Nephron progenitor cell (in vitro differentiated cells): ENCODE results near the gene HAS3.
A peak's percentile ranks its signal among the peaks of the same experiment; 100 is the strongest.
"Not testable (repeated sequence)": the region's sequence is repeated elsewhere in the genome, so short reads cannot be mapped to it uniquely, and the experiment has no call there.

Experiments
- DNase-seq: peaks from one replicate; pipeline ENCODE4 v3.0.0; 2021
- H3K27ac Mint-ChIP-seq: 2 replicates; pipeline ENCODE4 v1.8.0; 2021; ENCODE audit warnings: mild to moderate bottlenecking, moderate library complexity, mixed read lengths
- H3K27me3 Mint-ChIP-seq: 2 replicates; pipeline ENCODE4 v1.8.0; 2021; ENCODE audit warnings: mild to moderate bottlenecking, low read depth, mixed read lengths; ENCODE audit not compliant: poor library complexity
- H3K36me3 Mint-ChIP-seq: 2 replicates; pipeline ENCODE4 v1.8.0; 2021; ENCODE audit warnings: low read depth, mixed read lengths
- H3K4me1 Mint-ChIP-seq: 2 replicates; pipeline ENCODE4 v1.8.0; 2021; ENCODE audit warnings: mixed read lengths
- H3K4me3 Mint-ChIP-seq: 2 replicates; pipeline ENCODE4 v1.8.0; 2021; ENCODE audit warnings: mild to moderate bottlenecking, moderate library complexity, mixed read lengths
- H3K9me3 Mint-ChIP-seq: 2 replicates; pipeline ENCODE4 v1.8.0; 2021; ENCODE audit warnings: mild to moderate bottlenecking, moderate library complexity, mixed read lengths
- TF ChIP-seq, protein P1 (sequence below): fragments of 200-600 bp; sonication (generic); IDR thresholded peaks from 2 replicates; pipeline ENCODE4 v1.5.0; 2021; ENCODE audit warnings: antibody characterized with exemption

HAS3 gene, protein sequence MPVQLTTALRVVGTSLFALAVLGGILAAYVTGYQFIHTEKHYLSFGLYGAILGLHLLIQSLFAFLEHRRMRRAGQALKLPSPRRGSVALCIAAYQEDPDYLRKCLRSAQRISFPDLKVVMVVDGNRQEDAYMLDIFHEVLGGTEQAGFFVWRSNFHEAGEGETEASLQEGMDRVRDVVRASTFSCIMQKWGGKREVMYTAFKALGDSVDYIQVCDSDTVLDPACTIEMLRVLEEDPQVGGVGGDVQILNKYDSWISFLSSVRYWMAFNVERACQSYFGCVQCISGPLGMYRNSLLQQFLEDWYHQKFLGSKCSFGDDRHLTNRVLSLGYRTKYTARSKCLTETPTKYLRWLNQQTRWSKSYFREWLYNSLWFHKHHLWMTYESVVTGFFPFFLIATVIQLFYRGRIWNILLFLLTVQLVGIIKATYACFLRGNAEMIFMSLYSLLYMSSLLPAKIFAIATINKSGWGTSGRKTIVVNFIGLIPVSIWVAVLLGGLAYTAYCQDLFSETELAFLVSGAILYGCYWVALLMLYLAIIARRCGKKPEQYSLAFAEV

DNA sequence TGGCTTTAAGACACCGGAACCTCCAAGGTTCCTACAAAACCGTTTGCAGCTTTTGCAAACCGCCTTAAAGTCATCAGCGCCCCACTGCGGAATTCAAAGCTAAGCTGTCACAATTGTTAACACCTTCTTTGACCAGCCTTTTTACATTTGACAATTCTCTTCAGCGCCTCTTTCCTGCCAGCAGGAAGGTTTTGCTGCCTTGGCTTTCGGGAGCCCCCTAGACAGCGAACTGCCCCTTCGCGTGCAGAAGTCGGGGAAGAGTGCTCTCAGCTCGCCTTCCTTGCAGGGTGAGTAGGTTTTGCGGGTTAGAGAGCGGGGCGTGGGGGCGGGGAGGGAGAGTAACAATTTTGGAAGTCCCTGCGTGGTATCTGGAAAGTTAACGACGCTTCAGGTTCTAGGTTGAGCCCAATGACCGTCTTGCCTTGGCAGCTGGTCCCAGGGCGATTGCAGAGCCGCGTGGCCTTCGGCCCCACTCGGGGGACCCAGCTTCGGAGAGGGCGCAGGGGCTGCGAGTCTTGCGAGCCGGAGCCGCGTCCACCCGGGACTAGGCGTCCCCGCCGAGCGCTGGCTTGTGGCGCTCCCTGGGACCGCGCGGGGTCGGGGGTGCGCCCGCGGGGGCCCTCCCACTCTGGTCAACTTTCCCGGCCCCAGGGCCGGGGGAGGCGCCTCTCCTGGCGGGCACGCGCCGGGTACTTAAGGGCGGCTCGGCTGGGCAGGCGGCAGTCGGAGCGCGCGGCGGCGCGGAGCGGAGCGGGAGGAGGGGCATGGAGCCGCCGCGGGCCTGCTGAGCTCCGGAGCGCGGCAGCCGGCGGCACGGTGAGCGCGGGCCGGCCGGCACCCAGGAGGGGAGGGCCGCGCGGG is at the start of gene HAS3:
Gene HAS3, plus strand, starts transcription at position 153 of the 861 bp plus-strand sequence. CDS start 3,743 bp downstream, outside the sequence.
- Mint-ChIP-seq H3K27me3 (peaks cover 39% of the 10 kb centered on the region), H3K9me3 (no peaks in the 10 kb centered on the region), H3K4me1 (peaks cover 48% of the 10 kb centered on the region), H3K4me3 (peak within 1 kb of the TSS; percentile 90), H3K27ac (no peak within 1 kb of the TSS), H3K36me3 (peaks cover 13% of the 10 kb centered on the region)
- DNase-seq = peak; percentile 84
- TF ChIP-seq, protein P1, sequence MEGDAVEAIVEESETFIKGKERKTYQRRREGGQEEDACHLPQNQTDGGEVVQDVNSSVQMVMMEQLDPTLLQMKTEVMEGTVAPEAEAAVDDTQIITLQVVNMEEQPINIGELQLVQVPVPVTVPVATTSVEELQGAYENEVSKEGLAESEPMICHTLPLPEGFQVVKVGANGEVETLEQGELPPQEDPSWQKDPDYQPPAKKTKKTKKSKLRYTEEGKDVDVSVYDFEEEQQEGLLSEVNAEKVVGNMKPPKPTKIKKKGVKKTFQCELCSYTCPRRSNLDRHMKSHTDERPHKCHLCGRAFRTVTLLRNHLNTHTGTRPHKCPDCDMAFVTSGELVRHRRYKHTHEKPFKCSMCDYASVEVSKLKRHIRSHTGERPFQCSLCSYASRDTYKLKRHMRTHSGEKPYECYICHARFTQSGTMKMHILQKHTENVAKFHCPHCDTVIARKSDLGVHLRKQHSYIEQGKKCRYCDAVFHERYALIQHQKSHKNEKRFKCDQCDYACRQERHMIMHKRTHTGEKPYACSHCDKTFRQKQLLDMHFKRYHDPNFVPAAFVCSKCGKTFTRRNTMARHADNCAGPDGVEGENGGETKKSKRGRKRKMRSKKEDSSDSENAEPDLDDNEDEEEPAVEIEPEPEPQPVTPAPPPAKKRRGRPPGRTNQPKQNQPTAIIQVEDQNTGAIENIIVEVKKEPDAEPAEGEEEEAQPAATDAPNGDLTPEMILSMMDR = no peak

DNA sequence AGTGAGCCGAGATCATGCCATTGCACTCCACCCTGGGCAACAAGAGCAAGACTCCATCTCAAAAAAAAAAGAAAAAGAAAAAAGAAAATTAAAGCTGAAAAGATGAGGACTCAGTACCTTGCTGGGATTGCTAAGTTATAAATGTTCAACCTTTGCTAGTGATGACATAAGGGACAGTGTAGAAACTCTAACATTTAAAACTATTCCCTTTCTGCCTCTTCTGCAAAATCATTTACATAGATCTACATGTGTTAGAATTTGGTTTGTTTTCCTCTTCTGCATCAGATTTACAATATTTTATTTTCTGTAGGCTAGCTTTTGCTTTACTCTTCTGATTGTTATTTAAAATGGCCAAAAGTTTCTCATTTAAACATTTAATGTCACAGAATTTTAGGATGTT is 49.5 kb upstream of the HAS3 start:
- TF ChIP-seq, protein P1 = no peak
- H3K9me3 Mint-ChIP-seq = no peaks in the 10 kb centered on the region
- H3K4me1 Mint-ChIP-seq = peaks cover 9% of the 10 kb centered on the region
- peaks cover 2% of the 10 kb centered on the region for H3K27me3 Mint-ChIP-seq
- no peak for DNase-seq
- H3K27ac Mint-ChIP-seq = no peak overlapping the region
- no peak overlapping the region for H3K4me3 Mint-ChIP-seq
- no peaks in the 10 kb centered on the region for H3K36me3 Mint-ChIP-seq

DNA sequence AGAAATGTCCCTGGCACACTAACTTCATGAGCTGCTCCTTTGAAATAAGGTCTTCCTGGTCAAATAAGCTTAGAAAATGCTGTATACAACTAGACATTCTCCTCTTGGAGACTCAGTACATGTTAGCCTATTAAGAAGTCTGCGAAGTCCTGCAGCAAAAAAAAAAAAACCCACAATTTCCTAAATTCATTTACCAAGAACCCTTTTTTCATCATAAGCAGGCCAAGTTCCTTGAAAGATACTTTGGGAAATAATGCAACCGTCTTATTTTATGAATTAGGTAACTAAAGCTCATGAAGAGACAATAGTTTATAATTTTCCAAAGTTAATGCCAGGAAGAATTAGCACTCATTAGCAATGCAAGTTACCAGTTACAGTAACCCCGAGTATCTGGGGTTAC is 49.0 kb upstream of the HAS3 start:
- H3K4me3 Mint-ChIP-seq = no peak overlapping the region
- TF ChIP-seq, protein P1 = no peak
- peaks cover 9% of the 10 kb centered on the region for H3K4me1 Mint-ChIP-seq
- no peak for DNase-seq
- no peak overlapping the region for H3K27ac Mint-ChIP-seq
- H3K9me3 Mint-ChIP-seq = no peaks in the 10 kb centered on the region
- H3K27me3 Mint-ChIP-seq = peaks cover 2% of the 10 kb centered on the region
- H3K36me3 Mint-ChIP-seq = no peaks in the 10 kb centered on the region

DNA sequence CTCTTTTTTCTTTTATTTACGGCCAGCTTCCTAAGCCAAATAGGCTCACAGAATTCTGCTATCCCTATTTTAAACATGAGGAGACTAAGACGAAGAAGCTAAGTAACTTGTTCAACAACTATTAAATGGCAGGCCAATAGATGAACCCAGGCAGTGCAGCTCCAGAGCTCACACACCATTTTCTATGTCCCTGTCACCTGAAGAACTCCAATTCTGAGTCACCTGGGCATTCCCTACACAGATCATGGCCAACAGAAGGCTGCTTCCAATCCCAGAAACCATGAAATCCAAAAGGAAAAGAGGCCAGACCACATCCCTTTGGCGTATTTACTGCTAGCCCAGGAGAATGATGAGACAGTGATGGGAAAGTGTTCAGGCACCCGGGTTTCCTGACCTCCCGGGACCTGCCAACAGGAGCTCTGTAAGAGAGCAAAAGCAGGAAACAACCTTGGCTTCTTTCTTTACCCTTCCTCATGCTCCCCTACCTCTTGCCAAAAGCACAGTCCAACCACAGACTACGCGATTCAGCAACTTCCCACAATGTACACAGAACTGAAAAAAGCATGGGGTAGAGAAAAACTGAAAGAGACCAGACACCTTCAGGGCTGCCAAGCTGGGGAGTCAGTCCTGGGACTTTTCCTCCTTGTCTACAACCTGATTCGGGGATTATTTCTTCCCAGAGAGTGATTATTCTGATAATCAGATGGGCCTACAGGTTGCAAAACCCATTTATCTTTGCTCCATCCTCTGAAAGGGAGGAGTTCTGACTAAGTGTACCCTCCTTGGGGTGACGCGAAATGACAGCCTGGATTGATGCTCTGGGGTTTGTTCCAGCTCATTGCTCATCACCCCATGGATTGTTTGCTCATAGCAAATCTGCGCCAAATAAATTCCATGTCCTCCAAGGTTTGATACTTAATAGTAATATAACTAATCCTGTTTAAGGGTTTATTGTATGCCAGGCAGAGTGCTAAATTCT is 47.8 kb upstream of the HAS3 start:
- Mint-ChIP-seq H3K27ac (peak overlapping the region; percentile 46), H3K9me3 (no peaks in the 10 kb centered on the region), H3K36me3 (no peaks in the 10 kb centered on the region), H3K4me3 (no peak overlapping the region), H3K4me1 (peaks cover 9% of the 10 kb centered on the region), H3K27me3 (no peaks in the 10 kb centered on the region)
- TF ChIP-seq, protein P1 = no peak
- DNase-seq = no peak

DNA sequence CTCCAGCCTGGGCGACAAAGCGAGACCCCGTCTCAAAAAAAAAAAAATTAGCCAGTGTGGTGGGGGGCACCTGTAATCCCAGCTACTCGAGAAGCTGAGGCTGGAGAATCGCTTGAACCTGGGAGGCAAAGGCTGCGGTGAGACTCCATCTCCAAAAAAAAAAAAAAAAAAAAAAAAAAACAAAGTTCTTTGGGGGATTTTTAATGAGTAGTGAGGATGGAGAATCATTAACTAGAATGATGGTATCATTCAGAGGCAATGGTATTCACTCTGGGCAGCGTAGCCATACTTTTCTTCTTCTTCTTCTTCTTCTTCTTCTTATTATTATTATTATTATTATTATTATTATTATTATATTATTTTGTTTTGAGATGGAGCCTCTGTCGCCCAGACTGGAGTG is 42.0 kb upstream of the HAS3 start:
- not testable (repeated sequence) for DNase-seq, H3K36me3 Mint-ChIP-seq, H3K9me3 Mint-ChIP-seq, H3K27me3 Mint-ChIP-seq, H3K4me3 Mint-ChIP-seq, H3K27ac Mint-ChIP-seq
- peaks cover 26% of the 10 kb centered on the region for H3K4me1 Mint-ChIP-seq
